ENCODE results near the gene ZNF648. TPM values are rescaled to one million over a fixed set of nuclear protein-coding genes. Genes with fewer than 3 reads are reported as not detected.
"Not testable (repeated sequence)": the region's sequence is repeated elsewhere in the genome, so short reads cannot be mapped to it uniquely, and the experiment has no call there.

Gene ZNF648
- not detected in 2 replicates for total RNA-seq (2014; rRNA removed; shearing (Covaris generic))

- no peak for DNase-seq (ENCODE audit: low spot score)
Measured at GRCh38 chr1:182061594-182061993, at the start of gene ZNF648. Gene ZNF648, minus strand, starts transcription at chr1:182061712. Its CDS starts 3,702 bp downstream, at chr1:182058010.

GRCh38 chr1:182110635-182111034 is 49.1 kb upstream of the ZNF648 start:
- no peak for DNase-seq (ENCODE audit: low spot score)

DNA sequence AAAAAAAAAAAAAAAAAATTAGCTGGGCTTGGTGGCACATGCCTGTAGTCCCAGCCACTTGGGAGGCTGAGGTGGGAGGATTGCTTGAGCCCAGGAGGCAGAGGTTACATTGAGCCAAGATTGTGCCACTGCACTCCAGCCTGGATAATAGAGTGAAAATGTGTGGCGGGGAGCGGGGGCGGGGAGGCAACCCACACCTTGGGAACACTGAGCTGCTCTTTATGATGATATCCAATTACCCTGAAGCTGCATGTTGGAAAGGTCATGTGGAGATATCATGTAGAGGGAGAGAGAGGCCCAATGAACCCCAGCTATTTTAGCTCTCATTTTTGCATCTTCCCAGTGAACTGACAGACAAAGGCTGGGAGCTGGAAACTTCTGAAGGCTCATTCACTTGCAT is 48.3 kb upstream of the ZNF648 start:
- DNase-seq (ENCODE audit: low spot score): no peak

DNA sequence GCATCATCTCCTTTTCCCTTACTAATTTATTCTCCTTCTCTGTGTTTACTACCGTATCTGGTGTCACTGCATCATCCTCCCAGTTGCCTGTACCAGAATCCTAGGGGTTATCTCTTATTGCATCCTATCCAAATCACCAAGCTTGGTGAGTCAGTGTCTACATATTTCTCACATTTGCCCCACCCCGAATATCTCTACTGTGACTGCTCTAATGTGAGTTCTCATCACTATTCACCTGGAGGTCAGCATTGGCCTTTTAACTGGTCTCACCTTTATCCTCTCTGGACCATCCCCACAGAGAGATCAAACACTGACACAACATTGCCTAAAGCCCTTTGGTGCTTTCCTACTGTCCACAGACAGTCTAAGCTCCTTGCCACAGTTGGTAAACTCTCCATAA is 45.7 kb upstream of the ZNF648 start:
- DNase-seq (ENCODE audit: low spot score): no peak

- no peak for DNase-seq (ENCODE audit: low spot score)
Measured at GRCh38 chr1:182102043-182102416, 40.5 kb upstream of the ZNF648 start.

- DNase-seq (ENCODE audit: low spot score): peak; percentile 85
Measured at GRCh38 chr1:182101415-182102042, 40.0 kb upstream of the ZNF648 start.

DNA sequence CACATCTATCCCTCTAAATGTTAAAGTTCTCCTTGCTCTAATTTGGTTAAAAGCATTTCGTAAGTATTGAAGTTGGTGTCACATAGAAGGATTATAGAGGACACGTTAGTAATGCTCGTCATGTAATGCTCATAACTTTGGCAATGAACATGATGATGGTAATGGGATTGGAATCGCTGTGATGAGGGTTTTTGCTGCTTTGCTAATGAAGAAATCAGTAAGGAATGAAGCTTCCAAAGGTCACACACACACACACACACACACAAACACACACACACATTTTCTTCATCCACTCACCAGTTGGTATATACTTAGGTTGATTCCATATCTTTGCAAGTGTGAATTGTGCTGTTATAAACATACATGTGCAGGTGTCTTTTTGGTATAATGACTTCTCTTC is 36.8 kb upstream of the ZNF648 start:
- DNase-seq (ENCODE audit: low spot score): no peak

DNA sequence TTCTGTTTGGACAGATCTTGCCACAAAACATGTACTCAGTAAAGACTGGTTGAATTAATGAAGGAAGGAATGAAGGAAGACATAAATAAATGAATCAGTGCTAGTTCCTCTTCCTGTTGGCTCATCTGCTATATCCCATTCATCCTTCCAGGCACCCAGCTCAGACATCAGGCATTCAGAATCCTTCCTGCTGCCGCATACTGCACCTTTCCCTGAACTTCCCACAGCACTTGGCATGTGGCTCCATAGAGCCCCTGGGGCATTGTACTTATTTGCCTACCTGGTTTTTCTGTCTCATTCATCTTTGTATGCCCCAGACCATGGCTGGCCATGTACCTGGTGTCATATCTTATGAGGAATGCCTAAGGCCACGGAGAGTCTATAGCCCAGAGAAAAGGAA is 34.4 kb upstream of the ZNF648 start:
- DNase-seq (ENCODE audit: low spot score): no peak

- not testable (repeated sequence) for DNase-seq (ENCODE audit: low spot score)
Measured at GRCh38 chr1:182094514-182095005, 33.0 kb upstream of the ZNF648 start.

DNA sequence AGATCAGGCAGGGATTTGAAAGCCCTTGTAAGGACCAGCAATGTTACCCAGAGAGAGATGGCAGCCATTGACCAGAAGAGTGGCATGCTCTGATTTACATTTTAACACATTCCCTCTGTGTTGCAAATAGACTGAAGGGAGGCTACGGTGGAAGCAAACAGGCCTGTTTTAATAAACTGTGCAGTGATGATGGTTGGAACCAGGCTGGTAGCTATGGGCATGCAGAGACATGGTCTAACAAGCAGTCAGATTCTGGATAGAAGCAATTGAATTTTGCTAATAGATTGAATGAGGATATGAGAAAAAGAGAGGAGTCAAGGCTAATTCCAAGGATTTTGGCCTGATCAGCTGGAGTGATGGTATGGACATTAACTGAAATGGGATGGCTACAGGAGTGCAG is 32.3 kb upstream of the ZNF648 start:
- no peak for DNase-seq (ENCODE audit: low spot score)

DNA sequence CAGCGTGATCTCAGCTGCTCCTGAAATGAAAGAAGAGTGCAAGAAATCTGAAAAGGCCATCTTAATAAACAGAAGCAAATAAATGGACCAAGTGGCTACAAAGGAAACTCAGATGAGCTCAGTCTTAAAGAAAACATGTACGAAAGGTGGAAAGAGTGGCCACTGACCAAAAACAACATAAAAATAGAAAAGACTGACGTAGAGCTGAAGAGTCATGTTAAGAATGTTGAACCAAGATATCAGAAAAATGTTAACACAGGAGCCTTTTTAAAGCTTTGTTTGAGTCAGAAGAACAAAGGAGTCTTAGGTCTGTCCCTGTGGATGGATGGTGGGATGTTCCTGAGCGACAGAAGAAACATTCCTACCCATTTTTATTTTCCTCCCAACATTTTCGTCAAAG is 30.8 kb upstream of the ZNF648 start:
- DNase-seq (ENCODE audit: low spot score): no peak

- DNase-seq (ENCODE audit: low spot score): no peak
Measured at GRCh38 chr1:182091083-182091482, 29.6 kb upstream of the ZNF648 start.

DNA sequence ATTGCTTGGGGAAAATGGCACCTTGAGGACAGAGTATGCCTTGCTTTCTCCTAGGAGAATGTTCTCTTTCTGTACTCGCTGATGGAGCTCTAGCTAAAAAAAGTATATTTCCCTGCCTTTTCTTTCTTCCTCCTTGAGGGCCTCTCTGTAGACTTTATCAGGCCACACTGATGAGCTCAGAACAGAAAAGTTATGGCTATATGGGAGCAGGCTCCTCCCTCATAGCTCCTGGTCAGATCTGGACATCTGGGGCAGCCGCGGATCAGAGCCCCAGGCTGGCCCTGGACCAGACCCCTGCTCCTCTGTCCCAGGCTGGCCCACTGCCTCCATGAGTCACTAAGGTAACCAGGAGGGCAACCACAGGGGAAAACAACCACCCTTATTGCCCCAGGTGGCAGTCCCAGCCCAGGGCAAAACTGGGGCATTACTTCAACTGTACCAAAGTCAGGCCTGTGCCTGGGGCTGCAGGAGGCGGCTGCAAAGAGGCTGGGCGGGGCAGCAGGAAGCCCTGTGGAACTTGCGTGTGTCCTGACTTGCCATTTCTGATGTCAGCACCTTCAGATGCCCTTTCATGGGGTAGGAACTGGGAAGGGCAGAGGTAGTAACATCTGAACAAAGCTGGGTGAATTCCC is 26.3 kb upstream of the ZNF648 start:
- DNase-seq (ENCODE audit: low spot score): peak; percentile 48

DNA sequence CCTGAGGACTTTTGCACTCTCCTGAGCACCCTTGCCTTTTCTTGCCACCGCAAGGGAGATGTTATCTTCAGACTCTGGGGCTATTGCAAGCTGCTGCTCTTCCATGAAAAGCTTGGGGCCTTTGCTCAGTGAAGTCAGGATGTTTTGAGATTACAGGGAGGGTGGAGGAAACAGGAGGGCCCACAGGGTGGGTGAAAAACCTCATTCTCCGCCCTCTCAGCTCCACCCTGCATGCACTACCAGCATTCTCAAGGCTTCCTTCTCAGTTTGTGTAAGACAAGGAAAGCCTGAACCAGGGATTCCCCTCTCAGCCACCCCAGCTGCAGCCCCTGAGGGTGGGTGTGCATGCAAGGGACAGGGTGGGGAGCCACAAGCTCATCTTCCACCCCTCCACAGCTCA is 25.8 kb upstream of the ZNF648 start:
- peak; percentile 81 for DNase-seq (ENCODE audit: low spot score)

GRCh38 chr1:182086620-182087019 is 25.1 kb upstream of the ZNF648 start:
- DNase-seq (ENCODE audit: low spot score): no peak

DNA sequence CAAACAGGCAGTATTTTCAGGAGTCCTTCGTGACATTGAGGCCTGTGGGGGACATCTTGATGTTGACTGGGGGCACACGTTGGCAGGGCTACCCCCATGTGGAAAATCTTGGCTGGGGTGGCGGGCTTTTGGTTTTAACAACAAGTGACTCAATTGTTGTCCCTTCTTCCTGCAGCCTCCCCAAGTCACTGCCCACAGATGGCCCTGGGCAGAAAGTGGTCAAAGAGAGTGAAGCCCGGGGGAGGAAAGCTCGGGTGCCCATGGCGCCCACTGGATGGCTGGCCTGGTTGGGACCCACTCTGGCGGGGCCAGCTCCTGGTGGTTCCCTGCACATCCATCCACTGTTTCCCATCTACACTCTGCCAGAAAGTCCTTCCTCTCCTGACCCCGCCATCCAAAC is 24.6 kb upstream of the ZNF648 start:
- no peak for DNase-seq (ENCODE audit: low spot score)

DNA sequence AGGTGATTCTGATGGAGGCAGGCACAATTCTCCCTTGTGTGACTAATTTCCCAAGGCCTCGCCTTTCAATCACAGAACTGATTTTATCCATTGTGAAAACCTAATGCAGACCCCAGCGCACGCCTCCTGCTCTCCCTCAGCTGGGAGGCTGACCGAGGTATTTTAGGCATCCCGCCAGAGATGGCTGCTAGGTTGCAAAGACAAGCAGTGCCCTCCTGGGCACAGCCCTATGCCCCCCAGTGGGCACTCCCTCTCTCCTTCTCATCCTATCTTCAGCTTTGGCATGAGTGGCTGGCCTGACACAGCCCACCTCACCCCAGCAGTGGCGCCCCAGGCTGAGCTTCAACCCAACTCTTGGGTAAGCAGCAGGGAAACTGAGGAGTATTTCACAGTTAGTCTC is 24.2 kb upstream of the ZNF648 start:
- no peak for DNase-seq (ENCODE audit: low spot score)

- DNase-seq (ENCODE audit: low spot score): peak; percentile 95
Measured at GRCh38 chr1:182084487-182085316, 23.2 kb upstream of the ZNF648 start.

DNA sequence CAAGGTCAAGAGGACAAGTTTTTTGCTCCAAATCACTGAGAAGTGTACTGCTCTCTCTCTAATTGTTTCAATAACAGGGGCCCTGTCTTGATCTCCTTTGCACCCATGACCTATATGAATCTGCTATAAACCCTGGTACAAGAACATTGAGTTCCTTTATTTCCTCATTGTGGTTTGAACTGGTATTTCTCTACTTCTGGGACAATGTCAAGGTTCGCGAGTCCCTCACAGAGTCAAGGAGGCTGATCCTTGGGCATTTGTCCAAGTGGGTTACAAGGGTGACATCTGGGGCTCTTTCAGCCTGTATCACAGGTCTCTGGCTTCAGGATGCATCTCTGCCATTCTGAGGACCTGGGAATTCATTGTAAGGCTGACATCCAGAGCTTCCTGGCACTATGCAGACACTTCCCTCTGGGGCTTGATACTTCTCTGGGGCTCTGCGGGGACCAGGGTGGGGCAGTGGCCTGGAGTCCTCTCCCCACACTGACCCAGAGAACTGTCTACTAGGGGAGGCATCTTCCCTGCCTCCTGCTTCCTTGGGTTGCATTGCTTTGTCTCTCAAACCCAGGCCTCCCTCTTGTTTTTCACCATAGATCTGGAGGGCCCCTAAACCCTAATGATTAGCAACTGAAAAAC is 22.5 kb upstream of the ZNF648 start:
- DNase-seq (ENCODE audit: low spot score): peak; percentile 42

GRCh38 chr1:182080955-182081582 is 19.6 kb upstream of the ZNF648 start:
- peak; percentile 72 for DNase-seq (ENCODE audit: low spot score)

DNA sequence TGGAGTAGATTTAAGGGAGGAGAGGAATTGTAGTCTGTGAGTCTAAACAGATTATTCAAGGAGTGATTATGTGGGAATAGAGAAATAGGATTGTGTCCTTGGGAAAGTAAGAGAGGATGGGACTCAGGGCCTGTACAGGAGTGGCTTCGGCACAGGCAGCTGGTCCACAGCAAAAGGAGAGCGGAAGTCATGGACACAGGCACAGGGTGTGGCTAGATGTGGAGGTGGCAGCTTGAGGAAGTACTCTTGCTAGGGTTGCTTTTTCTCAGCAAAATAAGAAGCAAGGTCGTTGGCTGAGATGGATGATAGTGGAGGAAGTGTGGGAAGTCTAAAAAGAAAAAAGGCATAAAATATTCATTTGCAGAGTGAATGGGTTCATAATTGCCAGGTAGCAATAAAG is 18.5 kb upstream of the ZNF648 start:
- no peak for DNase-seq (ENCODE audit: low spot score)

GRCh38 chr1:182071924-182072323 is 10.4 kb upstream of the ZNF648 start:
- DNase-seq (ENCODE audit: low spot score): no peak

Measured in HT-29 (cell line).